ENCODE measurements around the gene ELMO1.

Gene ELMO1

GRCh38 chr7:37405603-37406122, 43.0 kb downstream of the ELMO1 start:
- Histone ChIP-seq H3K4me3 (peak overlapping the region; percentile 26), H3K27ac (peak overlapping the region in 1 of 2 donors; percentile 44)
- TF ChIP-seq CTCF (IDR thresholded peaks at IDR 0.05) = no peak
- no peak for DNase-seq (ENCODE audit: low spot score)

DNA sequence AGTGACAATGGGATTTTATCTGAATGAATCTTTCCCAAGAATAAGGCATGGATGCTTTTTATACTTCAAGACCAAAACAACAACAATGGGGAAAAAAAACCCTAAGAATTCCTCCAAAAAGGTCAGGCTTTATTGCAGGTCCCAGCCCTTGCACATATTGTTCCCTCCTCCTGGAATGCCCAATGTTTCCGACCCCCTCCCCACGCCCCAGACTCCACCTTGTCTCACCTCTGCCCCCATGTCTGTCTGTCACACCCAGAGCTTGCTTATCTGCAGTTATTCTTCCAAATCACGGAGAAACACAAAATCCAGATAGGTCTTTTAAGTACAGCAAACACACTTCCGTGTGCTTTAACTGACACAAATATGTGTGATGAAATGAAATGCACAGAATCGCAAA, 43.5 kb downstream of the ELMO1 start:
- H3K27ac ChIP-seq = peak overlapping the region in 1 of 2 donors; percentile 44
- TF ChIP-seq CTCF (IDR thresholded peaks at IDR 0.05) = no peak
- DNase-seq (ENCODE audit: low spot score) = no peak
- peak overlapping the region; percentile 26 for H3K4me3 ChIP-seq

DNA sequence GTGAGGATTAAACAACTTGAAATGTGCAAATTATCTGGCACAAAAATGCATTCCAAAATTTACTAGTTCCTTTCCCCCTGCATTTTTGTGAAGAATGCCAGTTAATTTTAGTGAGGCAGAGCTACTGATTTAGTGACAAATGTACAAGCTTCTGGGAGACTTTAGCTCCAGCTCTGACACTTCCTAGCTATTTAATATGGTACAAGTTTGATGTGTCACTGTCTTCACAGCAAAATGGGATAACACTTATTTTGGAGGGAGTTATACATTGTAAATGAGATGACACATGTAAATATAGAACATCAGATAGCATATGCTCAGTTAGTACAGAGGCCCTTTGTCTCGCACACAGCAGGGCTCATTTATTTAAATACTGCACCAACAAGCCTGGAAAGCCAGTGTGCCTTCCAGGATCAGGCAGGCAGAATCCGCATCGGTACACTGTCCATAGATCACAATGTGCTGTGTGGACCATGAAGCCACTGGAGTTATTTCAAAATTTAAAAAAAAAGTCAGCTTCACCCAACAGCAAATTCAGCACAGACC, 48.7 kb downstream of the ELMO1 start:
- no peak overlapping the region for H3K27ac ChIP-seq
- DNase-seq (ENCODE audit: low spot score) = no peak

GRCh38 chr7:37398403-37398802, 50.3 kb downstream of the ELMO1 start:
- TF ChIP-seq CTCF (IDR thresholded peaks at IDR 0.05) = no peak
- no peak overlapping the region for H3K27ac ChIP-seq
- DNase-seq (ENCODE audit: low spot score) = no peak
- H3K4me3 ChIP-seq = no peak overlapping the region

More for the DNA sequence above, 48.7 kb downstream of the ELMO1 start:
- no peak overlapping the region for H3K4me3 ChIP-seq
- no peak for TF ChIP-seq CTCF (IDR thresholded peaks at IDR 0.05)

DNA sequence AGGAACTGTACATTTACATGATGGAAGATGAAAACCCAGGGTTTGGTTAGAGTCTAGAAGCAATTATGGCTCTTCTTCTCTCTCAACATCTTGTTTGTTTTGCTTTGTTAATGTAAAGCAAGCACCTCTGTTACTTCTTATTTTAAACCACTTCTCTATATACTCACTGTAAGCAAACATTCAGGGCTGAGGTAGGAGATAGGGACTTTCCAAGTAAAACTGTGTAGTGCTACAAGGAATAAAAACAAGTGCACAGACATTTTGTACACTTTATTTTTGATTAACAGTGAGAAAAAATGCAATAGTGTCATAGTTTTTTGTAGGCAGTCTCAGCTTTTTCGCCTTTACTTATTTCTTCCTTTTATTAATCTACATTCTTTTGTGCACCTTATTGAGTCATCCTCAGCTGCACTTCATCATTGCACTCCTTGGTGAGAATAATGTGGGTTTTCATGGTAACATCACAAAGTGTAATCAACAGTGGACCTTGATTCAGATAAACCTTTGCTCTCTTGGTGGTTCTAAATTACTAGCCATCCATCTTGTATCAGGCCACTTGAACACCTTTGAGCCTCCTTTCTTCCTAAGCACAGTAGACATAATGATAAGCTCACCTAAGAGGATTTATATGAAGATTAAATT, 52.9 kb downstream of the ELMO1 start:
- no peak overlapping the region for H3K4me3 ChIP-seq
- no peak for DNase-seq (ENCODE audit: low spot score)
- no peak overlapping the region for H3K27ac ChIP-seq
- TF ChIP-seq CTCF (IDR thresholded peaks at IDR 0.05) = no peak

DNA sequence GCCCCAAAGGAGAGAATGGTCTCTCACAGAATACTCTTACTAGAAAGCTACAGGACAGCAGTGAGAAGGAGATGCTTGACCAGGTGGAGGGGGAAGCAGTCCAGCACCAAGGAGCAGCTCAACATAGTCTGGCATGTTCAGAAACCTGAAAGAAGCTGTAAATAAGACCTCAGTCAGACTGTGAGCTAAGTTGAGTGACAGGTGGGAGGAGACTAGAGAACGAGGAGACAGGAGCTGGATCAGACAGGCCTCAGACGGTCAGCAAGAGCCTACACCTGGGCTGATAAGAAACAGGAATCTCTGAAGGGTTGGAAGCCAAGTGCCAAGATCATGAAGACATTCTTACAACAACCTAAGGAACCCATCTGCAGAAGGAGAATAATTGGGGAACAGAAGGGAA, 54.5 kb downstream of the ELMO1 start:
- DNase-seq (ENCODE audit: low spot score) = no peak
- Histone ChIP-seq H3K4me3 (no peak overlapping the region), H3K27ac (no peak overlapping the region)
- TF ChIP-seq CTCF (IDR thresholded peaks at IDR 0.05) = no peak

- no peak overlapping the region for H3K27ac ChIP-seq
- no peak for DNase-seq (ENCODE audit: low spot score)
- H3K4me3 ChIP-seq = no peak overlapping the region
- no peak for TF ChIP-seq CTCF (IDR thresholded peaks at IDR 0.05)
Measured at GRCh38 chr7:37393476-37393875, 55.2 kb downstream of the ELMO1 start.
